T-helper 2 cell treated with Interferon-gamma antibody and Interleukin-4, amounts not matched to agents 100 ng/mL and 5 ng/mL, for 36 hours (primary cell): Measurements from ENCODE around the gene EPSTI1. TPM values are rescaled to one million over a fixed set of nuclear protein-coding genes. Genes with fewer than 3 reads are reported as not detected.

Experiments used
- intact Hi-C: fragments of 100-400 bp; cut with micrococcal nuclease; formaldehyde crosslinking; loops from one replicate; pipeline ENCODE4 v1.15.1; 2023
- total RNA-seq: library from RNA; stranded (reverse); gene quantifications from 2 replicates; pipeline ENCODE4 v1.2.3, GENCODE V29; 2022

The EPSTI1 gene
- total RNA-seq, 1 donor from 2014 or later = 56.0 TPM

DNA sequence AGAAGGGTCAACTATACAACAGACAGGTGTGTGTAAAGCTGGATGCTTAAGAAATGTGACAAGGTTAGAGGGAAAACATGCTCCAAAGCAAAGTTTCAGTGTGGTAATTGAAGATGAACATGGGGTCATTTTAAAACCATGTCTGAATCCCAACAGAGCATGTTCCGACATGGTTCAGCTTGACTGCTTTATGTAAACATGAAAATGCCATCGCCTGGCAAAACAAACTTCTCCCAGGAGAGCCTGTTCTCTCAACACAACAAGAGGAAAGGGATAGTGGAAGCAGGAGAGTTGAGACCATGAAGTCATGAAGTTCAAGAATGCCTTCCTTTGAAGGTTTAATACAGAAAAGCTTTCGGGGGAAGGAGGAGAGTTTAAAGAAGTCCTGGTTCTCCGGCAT is 85.8 kb downstream of the EPSTI1 start:
- intact Hi-C loops = no loop called here

DNA sequence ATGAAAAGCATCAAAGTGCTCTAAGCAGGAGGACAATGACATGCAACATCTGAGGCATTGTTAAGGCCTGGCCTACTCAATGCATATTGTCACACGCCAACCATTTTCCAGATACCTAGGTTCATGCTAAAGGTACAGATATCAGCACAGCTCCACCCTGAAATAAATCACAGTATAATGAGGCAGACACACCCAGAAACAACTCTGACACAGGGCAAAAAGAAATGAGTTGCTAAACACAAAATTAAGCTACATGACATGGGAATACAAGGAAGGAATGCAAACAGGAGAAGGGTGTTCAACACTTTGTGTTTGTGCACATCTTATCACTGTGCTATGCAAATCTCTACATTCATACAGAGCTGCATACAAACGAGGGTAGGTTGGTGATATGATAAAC is 86.5 kb downstream of the EPSTI1 start:
- intact Hi-C loops = no loop called here

DNA sequence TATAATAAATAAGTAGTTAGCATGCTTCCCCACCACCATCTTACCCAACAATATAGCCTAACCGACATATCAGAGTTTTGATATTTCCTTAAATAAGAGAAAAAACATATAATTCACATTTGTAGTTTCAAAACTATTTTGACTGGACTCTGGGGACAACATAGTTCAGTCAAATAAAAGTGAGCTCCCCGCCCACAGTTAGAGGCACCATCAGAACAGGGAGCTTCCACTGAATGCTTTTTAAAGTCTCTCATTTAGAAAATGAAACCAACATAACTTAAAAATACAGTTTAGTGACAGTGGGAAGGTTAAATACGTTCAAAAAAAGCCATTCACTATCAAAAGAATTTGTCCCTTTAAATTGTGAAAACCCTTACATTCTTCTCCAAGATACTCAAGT is 92.8 kb downstream of the EPSTI1 start:
- intact Hi-C loops = no loop called here

DNA sequence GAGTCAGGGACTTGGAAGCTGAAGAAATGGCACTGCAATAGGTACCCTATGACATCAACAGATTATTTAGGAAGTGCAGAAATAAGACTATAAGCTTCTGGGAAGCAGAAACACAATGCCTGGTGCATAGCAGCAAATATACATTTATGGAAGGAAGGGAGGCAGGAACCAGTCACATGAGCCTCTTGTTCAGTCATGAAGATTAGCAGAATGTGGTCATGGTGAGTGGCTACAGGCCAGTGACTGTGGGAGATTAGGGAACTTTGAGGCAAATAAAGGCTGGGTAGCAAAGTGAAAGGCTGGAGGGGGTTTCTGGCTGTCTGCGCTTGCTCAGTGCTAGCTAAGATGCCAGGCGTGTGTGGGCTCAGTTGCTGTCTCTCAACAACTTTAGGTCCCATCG is 96.3 kb downstream of the EPSTI1 start:
- intact Hi-C loops = no loop called here

DNA sequence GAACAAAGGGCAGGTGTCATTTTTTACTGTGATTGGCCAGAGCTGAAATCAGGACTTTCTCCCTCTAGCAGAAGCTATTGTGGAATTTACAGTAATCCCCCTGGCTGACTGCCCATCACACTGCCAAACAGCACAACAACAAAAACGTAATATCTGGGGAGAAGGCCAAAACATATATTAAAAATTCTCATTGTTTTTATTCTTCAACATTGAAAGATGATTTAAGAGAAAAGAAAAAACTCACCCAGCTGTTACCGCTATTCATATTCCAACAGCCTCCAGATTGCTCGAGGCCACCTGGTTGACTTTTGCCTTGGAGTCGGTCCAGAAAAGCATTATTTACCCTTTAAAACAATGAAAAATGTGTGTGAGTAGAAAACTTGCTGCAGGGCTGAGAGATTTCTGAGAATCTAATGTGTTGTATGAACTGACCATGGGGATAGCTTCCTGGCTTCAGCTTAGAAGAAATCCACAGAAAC is 97.2 kb downstream of the EPSTI1 start:
- intact Hi-C loops = no loop called here

DNA sequence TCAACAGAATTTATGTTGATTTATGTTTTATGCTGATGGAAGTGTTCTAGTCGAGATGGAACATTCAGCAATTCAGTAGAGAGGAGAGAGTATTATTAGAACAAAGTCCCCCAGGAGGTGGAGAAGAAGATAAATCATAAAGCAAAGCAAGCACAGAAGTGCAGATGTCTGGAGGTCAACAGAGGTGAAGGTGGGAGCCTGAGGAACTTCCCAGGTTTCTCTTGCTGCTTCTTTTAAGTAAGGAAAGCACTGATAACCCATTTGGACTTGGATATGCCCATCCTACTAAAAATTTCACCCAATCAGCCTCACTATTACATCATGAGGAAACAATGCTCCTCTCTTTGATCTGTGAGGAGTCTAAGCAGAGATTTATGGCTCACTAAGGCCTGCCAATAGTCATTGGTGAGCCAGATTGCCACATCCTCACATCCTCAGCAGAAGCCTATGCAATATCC is 98.8 kb downstream of the EPSTI1 start:
- intact Hi-C loops = no loop called here

DNA sequence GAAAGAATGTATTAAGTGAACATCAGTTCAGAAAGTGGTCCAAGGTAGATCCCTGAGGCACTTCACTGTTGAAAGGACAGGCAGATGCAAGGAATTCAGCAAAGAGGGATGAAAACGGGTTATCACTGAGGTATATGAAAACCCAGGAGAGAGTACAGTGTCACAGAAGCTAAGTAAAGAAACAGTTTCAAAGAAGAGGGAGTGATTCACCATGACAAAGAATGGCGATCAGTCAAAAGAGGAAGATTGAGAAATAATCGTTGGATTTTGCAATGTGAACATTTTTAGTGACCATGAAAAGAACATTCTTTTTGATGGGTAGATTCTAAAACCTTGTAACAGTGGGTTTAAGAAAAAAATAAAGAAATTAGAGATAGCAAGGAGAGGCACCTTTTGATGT is 99.3 kb downstream of the EPSTI1 start:
- intact Hi-C loops = no loop called here

DNA sequence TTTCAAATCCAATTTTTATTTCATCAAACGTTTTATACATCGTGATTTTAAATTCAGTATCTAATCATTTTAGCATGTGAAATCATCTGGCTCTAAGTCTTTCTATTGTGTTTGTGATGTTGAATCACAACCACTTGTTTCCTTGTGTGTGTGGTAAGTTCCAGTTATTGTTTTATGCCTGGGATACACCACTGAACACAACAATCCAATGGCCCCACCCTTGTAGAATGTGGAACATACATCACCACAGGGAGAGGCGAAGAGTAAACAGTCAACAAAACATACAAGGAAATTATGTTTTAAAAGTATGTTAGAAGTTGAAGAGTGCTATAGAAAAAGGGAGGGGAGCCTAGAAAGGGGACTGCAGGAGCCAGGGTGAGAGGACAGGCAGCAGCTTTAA is 100.5 kb downstream of the EPSTI1 start:
- intact Hi-C loops = no loop called here

DNA sequence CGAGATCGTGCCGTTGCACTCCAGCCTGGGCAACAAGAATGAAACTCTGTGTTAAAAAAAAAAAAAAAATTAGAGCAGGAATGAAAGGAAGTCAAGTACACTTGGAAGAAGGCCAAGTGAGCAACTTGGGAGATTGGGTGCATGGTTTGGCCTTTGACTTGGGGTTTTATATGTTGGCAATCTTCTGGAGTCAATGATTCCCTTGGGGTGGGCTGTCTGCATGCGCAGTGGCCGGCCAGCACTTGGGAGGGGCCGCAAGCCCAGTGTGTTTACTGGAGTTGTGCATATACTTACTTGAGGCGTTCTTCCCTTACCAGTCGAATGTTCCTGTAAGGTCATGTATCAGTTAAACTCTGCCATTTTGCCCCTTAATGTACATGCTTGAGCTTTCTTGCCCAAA is 106.7 kb downstream of the EPSTI1 start:
- intact Hi-C loops = no loop called here

DNA sequence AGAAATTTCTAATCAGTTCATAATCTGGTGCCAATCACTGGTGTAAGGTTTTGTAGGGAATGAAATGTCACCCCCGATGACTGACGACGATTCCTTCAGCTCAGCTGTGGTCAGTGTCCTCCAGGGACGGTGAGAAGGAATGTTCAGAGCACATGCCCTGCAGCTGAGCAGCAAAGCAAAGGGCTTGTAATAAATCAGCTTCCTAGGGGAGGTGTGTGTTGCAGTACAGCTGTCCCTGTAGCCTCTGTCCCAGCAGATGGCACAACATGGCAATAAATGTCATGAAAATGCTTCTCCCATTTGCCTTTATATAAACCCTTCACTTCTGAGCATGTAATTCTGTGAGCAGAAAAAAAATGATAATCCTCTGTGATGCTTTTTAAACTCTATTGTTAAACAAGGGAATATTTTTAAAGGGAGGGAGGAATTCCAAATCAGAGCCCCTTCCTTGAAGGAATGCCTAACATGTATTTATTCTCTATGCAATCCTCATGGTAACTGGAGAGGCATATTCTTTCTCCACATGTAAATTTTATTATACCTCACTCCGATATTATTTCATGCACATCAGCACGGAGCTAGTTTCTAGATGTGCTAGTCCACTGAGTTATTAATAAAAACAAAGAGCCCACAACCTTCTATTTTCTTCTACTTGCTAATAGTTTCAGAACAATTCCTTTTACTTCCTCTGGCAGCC is 108.1 kb downstream of the EPSTI1 start:
- intact Hi-C loops = no loop called here

DNA sequence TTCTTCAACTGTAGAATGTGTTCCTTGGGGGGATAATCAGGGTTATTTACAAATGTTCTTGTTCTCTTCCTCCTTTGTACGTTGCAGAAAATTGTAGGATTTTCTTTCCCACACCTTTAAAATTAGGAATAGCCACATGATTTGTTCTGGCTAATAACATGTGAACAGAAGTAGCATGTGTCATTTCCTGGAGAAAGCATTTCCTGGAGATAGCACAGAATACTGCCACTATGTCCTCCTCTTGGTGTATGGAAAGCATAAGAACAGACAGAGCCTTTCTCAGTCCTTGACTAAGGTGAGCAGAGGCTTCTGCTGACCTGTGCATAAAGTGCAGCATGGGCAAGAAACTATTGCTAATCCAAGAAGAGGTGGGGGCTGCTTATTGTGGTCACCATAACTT is 108.9 kb downstream of the EPSTI1 start:
- intact Hi-C loops = no loop called here

DNA sequence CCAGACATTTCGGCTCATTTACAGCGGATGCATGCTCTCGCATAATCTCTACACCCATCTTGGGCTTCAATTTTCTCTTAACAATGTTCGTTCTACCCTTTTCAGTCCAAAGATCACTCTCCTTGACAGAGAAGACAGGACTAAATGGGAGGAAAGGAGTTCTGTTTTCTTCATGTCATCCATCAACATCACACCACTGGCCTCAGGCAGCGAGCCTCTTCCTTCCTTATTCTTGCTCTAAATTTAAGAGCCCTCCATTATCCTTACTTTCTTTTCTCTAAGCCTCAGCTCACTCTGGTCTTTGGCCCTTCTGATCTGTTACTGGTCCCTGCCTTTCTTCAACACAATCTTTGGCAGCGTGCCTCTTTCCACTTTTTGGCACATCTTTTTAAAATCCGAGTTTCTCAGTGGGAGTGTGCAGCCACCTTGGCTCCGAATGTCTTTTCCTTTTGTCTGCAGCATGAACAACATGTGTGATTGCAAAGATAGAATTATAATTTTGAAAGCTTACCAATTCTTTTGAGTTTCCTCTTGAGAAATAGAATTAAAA is 111.9 kb downstream of the EPSTI1 start:
- intact Hi-C loops = no loop called here

DNA sequence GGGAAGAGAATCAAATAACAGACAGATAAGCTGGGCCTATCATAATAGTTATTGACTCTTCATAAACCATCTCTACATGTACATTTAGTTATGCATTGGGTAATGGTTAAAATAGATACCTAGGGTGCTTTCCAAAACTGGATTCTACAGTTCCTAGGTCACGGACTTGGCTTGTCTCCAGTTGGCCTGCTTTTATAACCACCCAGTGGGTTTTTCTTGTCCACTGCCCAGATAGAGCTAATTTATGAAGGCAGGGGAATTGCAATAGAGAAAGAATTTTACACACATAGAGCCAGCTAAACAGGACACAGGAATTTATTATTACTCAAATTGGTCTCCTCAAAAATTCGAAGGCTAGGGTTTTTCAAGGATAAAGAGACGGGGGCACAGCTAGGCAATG is 113.3 kb downstream of the EPSTI1 start:
- intact Hi-C loops = no loop called here

DNA sequence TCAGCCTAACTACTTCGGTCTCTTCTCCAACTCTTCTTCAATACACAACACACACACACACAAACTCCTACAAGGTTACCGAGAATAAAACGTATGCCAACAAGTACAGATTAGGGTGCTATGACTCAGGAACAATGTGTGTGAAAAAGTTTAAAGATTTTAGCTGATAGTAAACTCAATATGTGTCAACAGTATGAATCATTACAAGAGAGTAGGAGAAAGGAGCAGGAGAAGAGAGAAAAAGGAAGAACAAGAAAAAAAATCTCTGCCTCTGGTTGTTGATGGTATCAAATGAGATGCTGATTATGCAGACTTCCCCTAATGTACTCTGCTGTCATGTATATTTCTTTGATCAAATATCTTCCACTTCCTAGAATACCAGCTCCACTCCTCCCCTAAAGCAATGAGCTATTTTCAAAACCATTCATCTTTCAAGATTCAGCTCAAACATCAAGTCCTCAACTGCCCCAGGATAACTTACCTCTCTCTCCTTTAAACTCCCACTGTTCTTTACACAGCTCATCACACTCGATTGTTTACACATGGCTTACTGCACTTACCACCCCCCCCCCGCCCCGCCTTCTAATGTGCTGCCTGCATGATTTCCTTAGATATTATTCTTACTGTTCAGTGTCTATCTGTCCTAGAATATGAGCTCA is 115.0 kb downstream of the EPSTI1 start:
- intact Hi-C loops = no loop called here

DNA sequence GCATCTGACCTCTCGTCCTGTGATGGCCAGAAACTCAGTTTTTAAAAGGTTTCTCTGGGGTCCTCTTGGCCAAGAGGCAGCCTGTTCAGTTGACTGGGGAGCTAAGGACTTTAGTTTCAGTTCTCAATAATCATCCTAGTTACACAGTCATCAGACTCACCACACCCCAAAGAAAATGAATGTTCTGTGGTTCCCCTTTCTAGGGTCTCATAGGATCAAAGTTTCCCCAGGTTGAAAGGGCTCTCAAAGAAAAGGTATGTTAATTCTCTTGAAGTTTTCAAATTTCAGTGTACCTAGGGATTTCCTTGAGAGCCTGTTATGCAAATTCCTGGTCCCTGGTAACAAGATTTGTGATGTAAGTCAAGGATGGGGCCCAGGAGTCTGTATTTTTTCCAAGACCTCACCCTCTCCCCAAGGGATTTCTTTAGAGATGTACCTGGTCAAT is 115.7 kb downstream of the EPSTI1 start:
- intact Hi-C loops = no loop called here

DNA sequence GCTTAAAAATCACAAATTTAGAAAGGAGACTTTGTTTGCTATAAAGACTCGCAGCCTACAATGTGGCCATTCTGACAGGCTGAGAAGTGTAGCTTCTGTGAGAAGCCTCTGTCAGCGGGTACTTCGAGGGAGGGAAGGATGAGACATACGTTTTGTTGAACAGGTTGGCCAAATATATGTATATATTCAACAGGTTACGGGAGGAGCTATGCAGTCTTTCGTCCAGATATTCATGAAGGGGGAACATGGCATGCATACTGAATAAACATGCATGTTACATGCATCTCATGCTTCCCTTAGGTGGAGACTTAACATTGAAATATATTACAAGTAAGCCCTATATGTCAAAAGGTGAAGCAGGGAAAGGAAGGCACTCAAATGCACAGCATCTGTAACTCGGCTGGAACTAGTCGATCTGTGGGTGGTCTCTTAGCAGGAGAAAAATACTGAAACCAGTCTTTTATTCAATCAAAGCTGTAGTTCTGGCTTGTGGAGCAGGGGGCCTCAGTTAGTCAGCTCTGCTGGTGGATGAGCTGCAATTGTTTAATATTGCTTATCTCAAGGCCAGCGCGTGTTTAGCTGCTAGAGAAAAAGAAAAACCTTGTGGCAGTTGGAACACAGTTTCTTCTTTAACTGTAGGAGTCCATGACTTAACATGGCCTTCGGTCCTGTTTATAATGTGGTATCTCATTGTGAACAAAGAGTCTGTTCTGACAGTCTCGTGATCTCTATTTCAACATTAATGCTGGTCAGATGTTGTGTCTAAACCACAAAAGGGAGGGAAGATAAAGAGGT is 116.4 kb downstream of the EPSTI1 start:
- intact Hi-C loops = no loop called here

DNA sequence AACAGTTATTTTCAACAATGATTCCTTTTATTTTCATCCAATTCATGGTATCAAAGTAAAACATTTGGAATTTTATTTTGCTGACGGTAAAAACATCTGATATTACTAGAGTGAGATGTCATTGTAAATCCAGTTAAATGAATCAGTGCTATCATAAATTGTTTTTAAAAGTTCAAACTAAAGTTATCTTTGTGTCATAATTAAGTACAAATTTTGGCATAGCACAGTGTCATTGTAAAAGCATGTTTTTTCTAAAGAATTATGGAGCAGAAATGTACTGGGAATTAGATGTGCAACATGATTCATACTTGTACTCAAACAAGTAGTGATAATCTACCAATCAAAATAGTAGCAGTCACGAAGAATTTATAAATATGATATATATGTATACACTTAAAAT is 117.8 kb downstream of the EPSTI1 start:
- intact Hi-C loops = no loop called here

DNA sequence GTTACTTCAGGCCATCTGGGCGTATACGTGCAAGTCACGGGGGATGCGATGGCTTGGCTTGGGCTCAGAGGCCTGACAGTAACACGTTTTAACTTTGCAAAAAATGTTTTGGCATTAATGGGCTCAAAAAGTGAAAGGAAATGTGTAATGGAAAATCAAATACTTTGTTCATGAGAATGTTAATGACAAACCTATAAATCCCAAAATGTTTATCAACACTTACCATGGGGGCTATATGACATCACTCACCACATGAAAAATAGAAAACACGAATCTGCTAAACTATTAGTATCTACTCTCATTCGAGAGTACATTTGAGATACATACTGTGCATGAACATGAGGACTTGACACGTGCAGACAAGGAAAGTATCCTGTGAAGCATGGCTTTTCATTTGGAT is 119.0 kb downstream of the EPSTI1 start:
- intact Hi-C loops = no loop called here

DNA sequence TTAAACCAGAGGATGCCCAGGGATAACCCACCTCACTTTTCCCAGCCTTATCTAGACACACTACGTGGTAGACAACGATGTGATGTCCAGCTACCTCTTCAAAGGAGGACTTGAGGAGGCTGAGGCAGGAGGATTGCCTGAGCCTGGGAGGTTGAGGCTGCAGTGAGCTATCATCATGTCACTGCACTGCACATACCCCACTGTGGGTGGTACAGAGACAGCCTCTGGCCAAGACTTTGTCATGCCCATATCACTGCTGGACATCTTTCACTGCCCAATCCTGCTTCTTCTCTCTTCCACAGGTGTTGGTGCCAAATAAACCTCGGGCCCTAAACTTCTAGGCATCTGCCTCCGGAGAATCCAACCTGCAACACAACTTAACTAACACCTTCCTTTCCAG is 124.8 kb downstream of the EPSTI1 start:
- intact Hi-C loops = no loop called here

DNA sequence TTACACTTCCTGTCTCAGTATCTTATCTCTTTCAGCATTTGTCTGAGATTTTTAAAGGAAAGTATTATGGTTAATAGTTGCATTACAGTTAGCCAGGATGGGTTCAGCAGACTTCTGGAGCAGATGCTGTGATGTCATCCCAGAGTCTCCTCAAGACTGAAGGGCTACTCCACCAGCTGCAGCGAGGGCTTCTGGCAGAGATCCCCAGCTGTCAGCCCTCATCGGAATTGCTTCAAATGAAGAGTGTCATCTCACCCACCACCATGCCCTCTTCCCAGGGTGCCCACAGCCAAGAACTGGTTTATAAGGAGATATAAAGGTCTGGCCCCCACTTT is 126.3 kb downstream of the EPSTI1 start:
- intact Hi-C loops = no loop called here

DNA sequence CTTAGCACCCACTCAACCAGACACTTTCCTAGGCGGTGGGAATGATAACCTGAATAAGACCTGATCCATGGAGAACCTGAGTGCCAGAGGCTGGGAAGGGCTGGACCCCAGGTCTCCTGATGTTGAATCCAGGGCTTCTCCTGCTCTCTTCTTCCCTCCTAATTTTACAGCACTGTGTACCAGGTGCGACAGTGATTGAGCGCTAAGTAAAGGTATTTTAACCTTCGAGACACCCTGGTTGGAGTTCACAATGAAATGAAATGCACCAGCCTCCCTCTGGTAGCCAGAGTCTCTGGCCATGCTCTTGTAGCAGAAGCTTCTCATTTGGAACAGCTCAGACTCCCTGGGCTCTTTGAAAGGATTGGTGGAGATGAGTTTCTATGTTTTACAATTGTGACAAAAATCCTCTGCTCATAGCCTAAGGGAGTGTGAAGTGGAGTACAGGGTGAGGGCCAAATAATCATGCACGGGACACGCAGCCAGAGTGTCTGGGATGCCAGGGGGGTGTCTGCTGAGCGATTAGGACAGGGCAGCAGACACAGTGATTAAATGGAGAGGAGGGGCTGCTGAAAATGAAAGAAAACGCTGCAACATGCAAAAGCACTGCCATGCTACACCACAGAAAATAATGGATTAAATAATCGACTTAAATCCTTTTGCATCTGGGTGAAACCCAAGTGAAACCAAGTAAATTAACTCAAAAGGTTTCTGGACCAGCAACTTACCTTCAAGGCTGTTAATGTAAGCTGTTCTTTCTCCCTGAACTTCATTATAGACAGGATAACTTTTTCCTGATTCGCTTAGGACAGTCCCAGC is 126.9 kb downstream of the EPSTI1 start:
- intact Hi-C loops = no loop called here
